A549 (cell line): ENCODE results near the gene BBX. TPM values are rescaled to one million over a fixed set of nuclear protein-coding genes. Genes with fewer than 3 reads are reported as not detected.

Source experiments
- ATAC-seq, 2 experiments: fragments of 200-7000 bp in 1 of 2; fragments of >200 bp in 1 of 2; cut with Nextera tagmentation in 1 of 2; cut with Tn5 transposase in 1 of 2; 3 replicates each; pipeline versions ENCODE4 v1.8.0 to v1.9.1; 2018 to 2020; ENCODE audit warnings: mild to moderate bottlenecking in 1 of 2, moderate library complexity in 1 of 2
- CTCF ChIA-PET: fragments of 300-600 bp; sonication (Branson Sonifier 250); formaldehyde crosslinking; extraction: SDS; loops from one replicate; lab custom pipeline; 2021; ENCODE audit warnings: antibody characterized with exemption, inconsistent platforms; lab: Yijun Ruan, JAX
- POLR2A ChIA-PET: fragments of 350-600 bp; formaldehyde crosslinking; extraction: SDS; loops from one replicate; lab custom pipeline; 2021; ENCODE audit warnings: antibody characterized with exemption, inconsistent platforms; lab: Yijun Ruan, JAX
- DNase-seq, 2 experiments: peaks; one replicate each; pipeline versions ENCODE4 v3.0.0 to v3.0.0-alpha.2; 2011 to 2016; ENCODE audit warnings: low read depth in 1 of 2, low spot score in 1 of 2
- FAIRE-seq: peaks from 2 replicates; lab custom pipeline; 2011; peaks lifted over from hg19 to GRCh38; lab: Jason Lieb, UNC
- H3K27ac ChIP-seq, 2 experiments: fragments of >200 bp; sonication (Bioruptor Twin); formaldehyde crosslinking; 3 replicates each; pipeline ENCODE4 v1.5.1; 2016 to 2017
- H3K4me1 ChIP-seq: fragments of >200 bp; sonication (Bioruptor Twin); formaldehyde crosslinking; 3 replicates; pipeline ENCODE4 v1.6.1; 2016
- H3K4me2 ChIP-seq: fragments of >200 bp; sonication (Bioruptor Twin); formaldehyde crosslinking; 3 replicates; pipeline ENCODE4 v1.6.1; 2016
- H3K4me3 ChIP-seq: fragments of >200 bp; sonication (Bioruptor Twin); formaldehyde crosslinking; 3 replicates; pipeline ENCODE4 v1.5.1; 2016
- H3K9me3 ChIP-seq: fragments of >200 bp; sonication (Bioruptor Twin); formaldehyde crosslinking; 3 replicates; pipeline ENCODE4 v1.6.1; 2016
- BHLHE40 ChIP-seq: IDR thresholded peaks from 2 replicates; pipeline ENCODE4 v1.6.1; 2012; ENCODE audit warnings: low read depth, low read length, inconsistent platforms
- CBX2 ChIP-seq: fragments of 200-600 bp; sonication (generic); IDR thresholded peaks from 2 replicates; pipeline ENCODE4 v1.6.1; 2016; ENCODE audit warnings: low read depth, mild to moderate bottlenecking, borderline replicate concordance
- CEBPB ChIP-seq, 2 experiments: fragments of >200 bp in 1 of 2; sonication (Bioruptor Twin) in 1 of 2; formaldehyde crosslinking in 1 of 2; IDR thresholded peaks; 2 replicates each; pipeline ENCODE4 v1.6.1; 2012 to 2016
- EHMT2 ChIP-seq: fragments of 200-600 bp; sonication (generic); IDR thresholded peaks from 2 replicates; pipeline ENCODE4 v1.6.1; 2016; ENCODE audit warnings: antibody characterized with exemption, low read depth, mild to moderate bottlenecking, moderate library complexity
- EP300 ChIP-seq, 2 experiments: fragments of >200 bp; sonication (Bioruptor Twin); formaldehyde crosslinking; IDR thresholded peaks; 2 replicates in 1 of 2; 3 replicates in 1 of 2; pipeline ENCODE4 v1.6.1; 2016 to 2017
- ESRRA ChIP-seq: fragments of 150-350 bp; IDR thresholded peaks from 2 replicates; pipeline ENCODE4 v1.6.1; 2014; ENCODE audit warnings: mild to moderate bottlenecking, low read length, borderline replicate concordance
- FOSL2 ChIP-seq, 2 experiments: fragments of 450-650 bp in 1 of 2; fragments of >200 bp in 1 of 2; sonication (Bioruptor Twin) in 1 of 2; formaldehyde crosslinking; IDR thresholded peaks; 2 replicates each; pipeline versions ENCODE4 v1.5.0 to v1.6.1; 2016 to 2020; ENCODE audit warnings: mild to moderate bottlenecking in 1 of 2, moderate library complexity in 1 of 2
- FOXS1 ChIP-seq: fragments of 250-450 bp; sonication (Bioruptor Pico); IDR thresholded peaks from 2 replicates; pipeline ENCODE4 v1.5.0; 2020; ENCODE audit warnings: mild to moderate bottlenecking, moderate library complexity
- GATA3 ChIP-seq: IDR thresholded peaks from 2 replicates; pipeline ENCODE4 v1.6.1; 2012; ENCODE audit warnings: borderline replicate concordance
- HEYL ChIP-seq: fragments of 250-450 bp; sonication (Bioruptor Pico); IDR thresholded peaks from 2 replicates; pipeline ENCODE4 v1.8.0; 2021; ENCODE audit warnings: mild to moderate bottlenecking, moderate library complexity
- HOXB13 ChIP-seq: fragments of 250-450 bp; sonication (Bioruptor Pico); IDR thresholded peaks from 2 replicates; pipeline ENCODE4 v1.5.0; 2020; ENCODE audit warnings: low read depth, mild to moderate bottlenecking, moderate library complexity
- HOXB5 ChIP-seq: fragments of 250-450 bp; sonication (Bioruptor Pico); IDR thresholded peaks from 2 replicates; pipeline ENCODE4 v1.5.0; 2020; ENCODE audit warnings: mild to moderate bottlenecking, moderate library complexity
- JUN ChIP-seq, 2 experiments: fragments of >200 bp; sonication (Bioruptor Twin); formaldehyde crosslinking; IDR thresholded peaks; 2 replicates in 1 of 2; 3 replicates in 1 of 2; pipeline ENCODE4 v1.6.1; 2016 to 2017
- JUNB ChIP-seq: fragments of >200 bp; sonication (Bioruptor Twin); formaldehyde crosslinking; IDR thresholded peaks from 2 replicates; pipeline ENCODE4 v1.6.1; 2016
- MYC ChIP-seq: IDR thresholded peaks from 2 replicates; pipeline ENCODE4 v1.6.1; 2012; ENCODE audit warnings: mild to moderate bottlenecking, inconsistent platforms, low read length, improper control_type of control experiment, borderline replicate concordance
- NR3C1 ChIP-seq: fragments of >200 bp; sonication (Bioruptor Twin); formaldehyde crosslinking; IDR thresholded peaks from 3 replicates; pipeline ENCODE4 v1.6.1; 2017
- POLR2A ChIP-seq: IDR thresholded peaks from 2 replicates; pipeline ENCODE4 v1.6.1; 2012; ENCODE audit warnings: mild to moderate bottlenecking, low read length
- RCOR1 ChIP-seq: fragments of 150-350 bp; IDR thresholded peaks from 2 replicates; pipeline ENCODE4 v1.6.1; 2014; ENCODE audit warnings: antibody characterized with exemption, low read length, low read depth
- SMC3 ChIP-seq: fragments of >200 bp; sonication (Bioruptor Twin); formaldehyde crosslinking; IDR thresholded peaks from 3 replicates; pipeline ENCODE4 v1.6.1; 2018; ENCODE audit warnings: inconsistent platforms
- SREBF2 ChIP-seq: fragments of 450-650 bp; IDR thresholded peaks from 2 replicates; pipeline ENCODE4 v1.6.1; 2014; ENCODE audit warnings: mild to moderate bottlenecking, moderate library complexity
- ZFP36 ChIP-seq: fragments of 450-650 bp; IDR thresholded peaks from 2 replicates; pipeline ENCODE4 v1.6.1; 2014; ENCODE audit warnings: borderline replicate concordance; ENCODE audit not compliant: partially characterized antibody
- ZNF302 ChIP-seq: fragments of 250-450 bp; sonication (Bioruptor Pico); IDR thresholded peaks from 2 replicates; pipeline ENCODE4 v1.9.0; 2021; ENCODE audit warnings: inconsistent platforms, mild to moderate bottlenecking, moderate library complexity
- ZSCAN20 ChIP-seq: fragments of 250-450 bp; sonication (Bioruptor Pico); IDR thresholded peaks from 2 replicates; pipeline ENCODE4 v1.8.0; 2022; ENCODE audit warnings: mild to moderate bottlenecking, moderate library complexity
- WGBS: methylation state at CpG from one replicate; pipeline ENCODE4 v1.1.6; 2017; ENCODE audit errors: missing lambda C conversion rate; 5-methylcytosine and 5-hydroxymethylcytosine counted together
- polyA plus RNA-seq, 4 experiments: library from polyadenylated mRNA; depleted of rRNA in 3 of 4; stranded (reverse); fragments of >200 nt; fragmentation: RNase III in 1 of 4; extraction: RNeasy Plus Mini Kit Qiagen cat#74134 plus additional on column Dnase treatment in 1 of 4; gene quantifications; 2 replicates in 3 of 4; 3 replicates in 1 of 4; pipeline ENCODE4 v1.2.3, GENCODE V29; 2011 to 2017
- TF ChIP-seq, protein P1 (sequence below): fragments of 250-450 bp; sonication (Bioruptor Pico); IDR thresholded peaks from 2 replicates; pipeline ENCODE4 v1.5.0; 2021; ENCODE audit warnings: mild to moderate bottlenecking, moderate library complexity, borderline replicate concordance
- TF ChIP-seq, protein P2 (sequence below): fragments of >200 bp; sonication (Bioruptor Twin); formaldehyde crosslinking; IDR thresholded peaks from 3 replicates; pipeline ENCODE4 v1.5.1; 2016
- TF ChIP-seq, protein P3 (sequence below): fragments of 450-650 bp; IDR thresholded peaks from 2 replicates; pipeline ENCODE4 v1.6.1; 2014; ENCODE audit warnings: antibody characterized with exemption
- TF ChIP-seq, protein P4 (sequence below): fragments of >200 bp; sonication (Bioruptor Twin); formaldehyde crosslinking; IDR thresholded peaks from 3 replicates; pipeline ENCODE4 v1.6.1; 2016
- TF ChIP-seq, protein P5 (sequence below): fragments of >200 bp; sonication (Bioruptor Twin); formaldehyde crosslinking; IDR thresholded peaks from 2 replicates; pipeline ENCODE4 v1.6.1; 2016

The BBX gene
- polyA plus RNA-seq, 2 of the 4 experiments (the other 2 are of a cell fraction), result 16.7 to 62.8 TPM

DNA sequence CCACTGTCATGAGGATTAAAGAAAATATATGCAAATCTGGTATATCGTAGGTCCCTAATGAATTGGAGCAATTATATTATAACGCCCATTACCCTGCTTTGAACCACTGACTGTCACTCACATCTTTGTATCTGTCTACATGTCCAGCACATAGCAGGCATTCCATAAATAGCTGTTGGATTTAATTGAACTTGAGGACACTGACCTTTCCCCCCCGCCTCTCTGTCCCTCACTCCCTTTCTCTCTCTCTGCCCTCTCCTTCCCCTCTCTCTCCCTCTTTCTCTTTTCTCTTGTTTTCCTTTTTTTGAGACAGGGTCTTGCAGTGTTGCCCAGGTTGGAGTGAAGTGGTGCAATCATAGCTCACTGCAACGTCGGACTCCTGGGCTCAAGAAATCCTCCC is 335.1 kb downstream of the BBX start:
- ChIA-PET POLR2A (interaction anchor here (0.6 kb wide), 1 partner anchor 197 kb away, joined by 3 read pairs; no protein-coding TSS in a partner anchor), CTCF (interaction anchor here (1.2 to 2.4 kb wide), 3 partner anchors 9 to 70 kb away, joined by 5 to 13 read pairs (median 9); no protein-coding TSS in a partner anchor)
- no peaks in the 10 kb centered on the region for H3K9me3 ChIP-seq

DNA sequence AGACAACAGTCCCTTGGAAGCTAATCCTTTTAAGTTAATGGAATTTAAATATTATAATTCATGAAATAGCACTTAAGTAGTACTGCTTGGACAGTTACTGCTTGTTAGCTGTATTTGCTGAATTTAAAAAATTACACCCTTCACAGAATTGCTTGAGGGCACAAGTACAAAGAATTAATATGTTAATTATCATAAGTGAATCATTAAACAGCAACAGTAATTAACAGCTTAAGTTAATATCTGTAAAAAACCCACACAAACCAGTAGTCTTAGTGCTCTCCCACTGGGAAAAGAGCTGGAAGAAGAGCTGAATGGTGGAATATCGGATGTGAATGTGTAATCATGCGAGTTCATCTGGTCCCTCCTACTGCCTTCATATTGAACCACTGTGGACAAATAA is 336.1 kb downstream of the BBX start:
- TF ChIP-seq CBX2 (no peak), EHMT2 (no peak), JUNB (no peak), ESRRA (no peak), ZSCAN20 (CRISPR knock-in tag) (no peak), HOXB13 (CRISPR knock-in tag) (no peak), MYC (no peak), ZFP36 (no peak), POLR2A (no peak), GATA3 (no peak), SREBF2 (no peak), ZNF302 (no peak), JUN (IDR thresholded peaks at IDR 0.05) (no peak), CEBPB (IDR thresholded peaks at IDR 0.05) (no peak), FOSL2 (IDR thresholded peaks at IDR 0.05) (no peak), FOSL2 (CRISPR knock-in tag; IDR thresholded peaks at IDR 0.05) (no peak), EP300 (IDR thresholded peaks at IDR 0.05) (no peak)
- TF ChIP-seq, protein P1, sequence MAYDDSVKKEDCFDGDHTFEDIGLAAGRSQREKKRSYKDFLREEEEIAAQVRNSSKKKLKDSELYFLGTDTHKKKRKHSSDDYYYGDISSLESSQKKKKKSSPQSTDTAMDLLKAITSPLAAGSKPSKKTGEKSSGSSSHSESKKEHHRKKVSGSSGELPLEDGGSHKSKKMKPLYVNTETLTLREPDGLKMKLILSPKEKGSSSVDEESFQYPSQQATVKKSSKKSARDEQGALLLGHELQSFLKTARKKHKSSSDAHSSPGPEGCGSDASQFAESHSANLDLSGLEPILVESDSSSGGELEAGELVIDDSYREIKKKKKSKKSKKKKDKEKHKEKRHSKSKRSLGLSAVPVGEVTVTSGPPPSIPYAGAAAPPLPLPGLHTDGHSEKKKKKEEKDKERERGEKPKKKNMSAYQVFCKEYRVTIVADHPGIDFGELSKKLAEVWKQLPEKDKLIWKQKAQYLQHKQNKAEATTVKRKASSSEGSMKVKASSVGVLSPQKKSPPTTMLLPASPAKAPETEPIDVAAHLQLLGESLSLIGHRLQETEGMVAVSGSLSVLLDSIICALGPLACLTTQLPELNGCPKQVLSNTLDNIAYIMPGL (CRISPR knock-in tag), result no peak
- TF ChIP-seq, protein P2, sequence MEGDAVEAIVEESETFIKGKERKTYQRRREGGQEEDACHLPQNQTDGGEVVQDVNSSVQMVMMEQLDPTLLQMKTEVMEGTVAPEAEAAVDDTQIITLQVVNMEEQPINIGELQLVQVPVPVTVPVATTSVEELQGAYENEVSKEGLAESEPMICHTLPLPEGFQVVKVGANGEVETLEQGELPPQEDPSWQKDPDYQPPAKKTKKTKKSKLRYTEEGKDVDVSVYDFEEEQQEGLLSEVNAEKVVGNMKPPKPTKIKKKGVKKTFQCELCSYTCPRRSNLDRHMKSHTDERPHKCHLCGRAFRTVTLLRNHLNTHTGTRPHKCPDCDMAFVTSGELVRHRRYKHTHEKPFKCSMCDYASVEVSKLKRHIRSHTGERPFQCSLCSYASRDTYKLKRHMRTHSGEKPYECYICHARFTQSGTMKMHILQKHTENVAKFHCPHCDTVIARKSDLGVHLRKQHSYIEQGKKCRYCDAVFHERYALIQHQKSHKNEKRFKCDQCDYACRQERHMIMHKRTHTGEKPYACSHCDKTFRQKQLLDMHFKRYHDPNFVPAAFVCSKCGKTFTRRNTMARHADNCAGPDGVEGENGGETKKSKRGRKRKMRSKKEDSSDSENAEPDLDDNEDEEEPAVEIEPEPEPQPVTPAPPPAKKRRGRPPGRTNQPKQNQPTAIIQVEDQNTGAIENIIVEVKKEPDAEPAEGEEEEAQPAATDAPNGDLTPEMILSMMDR, result no peak
- TF ChIP-seq, protein P3, sequence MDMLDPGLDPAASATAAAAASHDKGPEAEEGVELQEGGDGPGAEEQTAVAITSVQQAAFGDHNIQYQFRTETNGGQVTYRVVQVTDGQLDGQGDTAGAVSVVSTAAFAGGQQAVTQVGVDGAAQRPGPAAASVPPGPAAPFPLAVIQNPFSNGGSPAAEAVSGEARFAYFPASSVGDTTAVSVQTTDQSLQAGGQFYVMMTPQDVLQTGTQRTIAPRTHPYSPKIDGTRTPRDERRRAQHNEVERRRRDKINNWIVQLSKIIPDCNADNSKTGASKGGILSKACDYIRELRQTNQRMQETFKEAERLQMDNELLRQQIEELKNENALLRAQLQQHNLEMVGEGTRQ, result no peak
- TF ChIP-seq, protein P4, sequence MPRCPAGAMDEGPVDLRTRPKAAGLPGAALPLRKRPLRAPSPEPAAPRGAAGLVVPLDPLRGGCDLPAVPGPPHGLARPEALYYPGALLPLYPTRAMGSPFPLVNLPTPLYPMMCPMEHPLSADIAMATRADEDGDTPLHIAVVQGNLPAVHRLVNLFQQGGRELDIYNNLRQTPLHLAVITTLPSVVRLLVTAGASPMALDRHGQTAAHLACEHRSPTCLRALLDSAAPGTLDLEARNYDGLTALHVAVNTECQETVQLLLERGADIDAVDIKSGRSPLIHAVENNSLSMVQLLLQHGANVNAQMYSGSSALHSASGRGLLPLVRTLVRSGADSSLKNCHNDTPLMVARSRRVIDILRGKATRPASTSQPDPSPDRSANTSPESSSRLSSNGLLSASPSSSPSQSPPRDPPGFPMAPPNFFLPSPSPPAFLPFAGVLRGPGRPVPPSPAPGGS, result no peak
- FAIRE-seq, result no peak
- Histone ChIP-seq H3K4me1 (no peaks in the 10 kb centered on the region), H3K27ac (no peak overlapping the region), H3K4me2 (no peak overlapping the region), H3K4me3 (no peak overlapping the region), H3K9me3 (no peaks in the 10 kb centered on the region)
- no peak for ATAC-seq
- DNase-seq, result no peak
- CTCF ChIA-PET, result interaction anchor here (1.2 to 2.4 kb wide), 3 partner anchors 8 to 69 kb away, joined by 5 to 13 read pairs (median 9); no protein-coding TSS in a partner anchor
- WGBS, result 82% methylated on average over 2 of the region's 2 CpGs
- POLR2A ChIA-PET, result no interaction called here

More for the DNA sequence above, 335.1 kb downstream of the BBX start:
- FAIRE-seq (no peak), ATAC-seq (no peak), DNase-seq (no peak)
- 57% methylated on average over 5 of the region's 5 CpGs for WGBS
- Histone ChIP-seq H3K4me2 (no peak overlapping the region), H3K27ac (no peak overlapping the region), H3K4me1 (no peaks in the 10 kb centered on the region), H3K4me3 (no peak overlapping the region)
- TF ChIP-seq SMC3 (no peak), GATA3 (no peak), MYC (no peak), NR3C1 (no peak), SREBF2 (no peak), RCOR1 (no peak), HOXB5 (CRISPR knock-in tag) (no peak), ZNF302 (no peak), JUN (IDR thresholded peaks at IDR 0.05) (no peak), FOXS1 (CRISPR knock-in tag) (no peak), HEYL (no peak), ZSCAN20 (CRISPR knock-in tag) (no peak), BHLHE40 (no peak)
- TF ChIP-seq, protein P2, result no peak
- TF ChIP-seq, protein P5, sequence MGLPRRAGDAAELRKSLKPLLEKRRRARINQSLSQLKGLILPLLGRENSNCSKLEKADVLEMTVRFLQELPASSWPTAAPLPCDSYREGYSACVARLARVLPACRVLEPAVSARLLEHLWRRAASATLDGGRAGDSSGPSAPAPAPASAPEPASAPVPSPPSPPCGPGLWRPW, result no peak
